PC-3 (cell line): ENCODE measurements around the gene MED12. TPM values are rescaled to one million over a fixed set of nuclear protein-coding genes. Genes with fewer than 3 reads are reported as not detected.

Experiments
- ATAC-seq: fragments of 200-7000 bp; cut with Tn5 transposase; 2 replicates; pipeline ENCODE4 v1.9.1; 2020; ENCODE audit warnings: mild to moderate bottlenecking, moderate library complexity
- BruUV-seq: library from RNA; stranded (reverse); fragments of 400-500 nt; replicated peaks from 2 replicates; lab custom pipeline; 2021; lab: Mats Ljungman, UMichigan
- CTCF ChIA-PET: fragments of 300-600 bp; sonication (Branson Sonifier 250); formaldehyde crosslinking; loops from one replicate; lab custom pipeline; 2022; ENCODE audit warnings: antibody characterized with exemption; lab: Charles Lee
- POLR2A ChIA-PET: fragments of 300-600 bp; sonication (Branson Sonifier 250); formaldehyde crosslinking; loops from one replicate; lab custom pipeline; 2022; ENCODE audit warnings: antibody characterized with exemption; ENCODE audit not compliant: unreplicated experiment; lab: Charles Lee
- DNase-seq: peaks from one replicate; pipeline ENCODE4 v3.0.0-alpha.2; 2015
- H2AFZ ChIP-seq: fragments of 300-600 bp; sonication (generic); 2 replicates; pipeline ENCODE4 v1.6.0; 2016; ENCODE audit warnings: antibody characterized with exemption, low read length
- H3F3A ChIP-seq: fragments of 300-600 bp; sonication (generic); one replicate; pipeline ENCODE4 v1.6.0; 2017; ENCODE audit warnings: antibody characterized with exemption, low read length, control low read depth, mild to moderate bottlenecking; ENCODE audit not compliant: unreplicated experiment
- H3K27ac ChIP-seq: fragments of 300-600 bp; sonication (generic); 2 replicates; pipeline ENCODE4 v1.5.1; 2016; ENCODE audit warnings: mild to moderate bottlenecking, low read length
- H3K27me3 ChIP-seq: fragments of 300-600 bp; sonication (generic); 2 replicates; pipeline ENCODE4 v1.6.1; 2016; ENCODE audit warnings: low read length, mixed read lengths
- H3K36me3 ChIP-seq: fragments of 300-600 bp; sonication (generic); 2 replicates; pipeline ENCODE4 v1.6.1; 2016; ENCODE audit warnings: low read depth, mixed run types, low read length, mixed read lengths
- H3K4me1 ChIP-seq: fragments of 300-600 bp; sonication (generic); 2 replicates; pipeline ENCODE4 v1.5.1; 2016; ENCODE audit warnings: low read length; ENCODE audit not compliant: insufficient read depth
- H3K4me2 ChIP-seq: fragments of 300-600 bp; sonication (generic); 2 replicates; pipeline ENCODE4 v1.6.0; 2016; ENCODE audit warnings: low read length
- H3K4me3 ChIP-seq: fragments of 300-600 bp; sonication (generic); 2 replicates; pipeline ENCODE4 v1.5.1; 2016; ENCODE audit warnings: mild to moderate bottlenecking, low read length, mixed read lengths
- H3K79me2 ChIP-seq: fragments of 300-600 bp; sonication (generic); 2 replicates; pipeline ENCODE4 v1.6.1; 2017; ENCODE audit warnings: low read length, mixed read lengths
- H3K9ac ChIP-seq: fragments of 300-600 bp; sonication (generic); 2 replicates; pipeline ENCODE4 v1.6.0; 2016; ENCODE audit warnings: mild to moderate bottlenecking, low read length
- H3K9me2 ChIP-seq: fragments of 300-600 bp; sonication (generic); replicated peaks from 2 replicates; pipeline ENCODE4 v1.6.1; 2016; ENCODE audit warnings: mixed run types, low read length, mixed read lengths
- H3K9me3 ChIP-seq: fragments of 300-600 bp; sonication (generic); 2 replicates; pipeline ENCODE4 v1.6.1; 2016; ENCODE audit warnings: low read length, mixed read lengths
- H4K20me1 ChIP-seq: fragments of 300-600 bp; sonication (generic); 2 replicates; pipeline ENCODE4 v1.6.1; 2016; ENCODE audit warnings: low read length, mixed read lengths
- CTCF ChIP-seq: fragments of 300-600 bp; sonication (generic); conservative IDR thresholded peaks from 2 replicates; pipeline ENCODE4 v1.5.1; 2017; ENCODE audit warnings: antibody characterized with exemption, low read depth, mild to moderate bottlenecking, low read length
- EZH2 ChIP-seq: fragments of 300-600 bp; sonication (generic); IDR thresholded peaks from one replicate; pipeline ENCODE4 v1.6.1; 2017; ENCODE audit warnings: antibody characterized with exemption, mild to moderate bottlenecking, low read length; ENCODE audit not compliant: unreplicated experiment
- EZH2phosphoT487 ChIP-seq: fragments of 300-600 bp; sonication (generic); IDR thresholded peaks from 2 replicates; pipeline ENCODE4 v1.6.1; 2018; ENCODE audit warnings: mild to moderate bottlenecking, antibody characterized with exemption, low read length, borderline replicate concordance
- intact Hi-C: fragments of 100-400 bp; cut with micrococcal nuclease; formaldehyde crosslinking; loops from 2 replicates; pipeline ENCODE4 v1.9.0; 2023
- total RNA-seq: library from RNA; depleted of rRNA; stranded (reverse); fragments of >200 nt; gene quantifications from 2 replicates; pipeline ENCODE4 v1.2.3, GENCODE V29; 2014

MED12 gene
- total RNA-seq, 1 experiment from 2014 or later: 45.8 TPM

- no TSS peak for BruUV-seq
- POLR2A ChIA-PET: no interaction called here
Observed at GRCh38 chrX:71131510-71131909, 13.1 kb downstream of the MED12 start.

GRCh38 chrX:71140440-71140839, 22.0 kb downstream of the MED12 start:
- Histone ChIP-seq H3K27ac (no peak overlapping the region), H3K36me3 (peaks cover 5% of the 10 kb centered on the region; the same call in 1 of the 2 replicates), H3K9ac (no peak overlapping the region), H3K79me2 (no peaks in the 10 kb centered on the region), H3K9me3 (no peaks in the 10 kb centered on the region), H4K20me1 (no peaks in the 10 kb centered on the region), H3K4me1 (peaks cover under 1% of the 10 kb centered on the region; the same call in 1 of the 2 replicates), H3K9me2 (no peaks in the 10 kb centered on the region), H3K27me3 (no peaks in the 10 kb centered on the region), H3K4me3 (no peak overlapping the region), H2AFZ (no peak overlapping the region), H3K4me2 (no peak overlapping the region), H3F3A (no peaks in the 10 kb centered on the region)
- ChIA-PET POLR2A (no interaction called here), CTCF (no interaction called here)
- TF ChIP-seq CTCF (no peak), EZH2 (no peak), EZH2phosphoT487 (no peak)
- no peak for DNase-seq
- intact Hi-C loops: no loop called here
- ATAC-seq: no peak
- no TSS peak for BruUV-seq

More at GRCh38 chrX:71131510-71131909, 13.1 kb downstream of the MED12 start:
- Histone ChIP-seq H3K4me3 (no peak overlapping the region), H3K27me3 (no peaks in the 10 kb centered on the region), H3K9me2 (no peaks in the 10 kb centered on the region), H3K9me3 (no peaks in the 10 kb centered on the region), H3K36me3 (peaks cover 29% of the 10 kb centered on the region), H3K9ac (no peak overlapping the region), H2AFZ (no peak overlapping the region), H3K79me2 (no peaks in the 10 kb centered on the region), H3K4me2 (no peak overlapping the region), H4K20me1 (no peaks in the 10 kb centered on the region), H3F3A (no peaks in the 10 kb centered on the region), H3K4me1 (no peaks in the 10 kb centered on the region), H3K27ac (no peak overlapping the region)
- intact Hi-C loops: no loop called here
- DNase-seq (no peak), ATAC-seq (no peak)
- TF ChIP-seq CTCF (no peak), EZH2phosphoT487 (no peak)
- CTCF ChIA-PET: no interaction called here

GRCh38 chrX:71143508-71143907, 25.1 kb downstream of the MED12 start:
- TSS peak; percentile 30 for BruUV-seq
- H3K4me1 ChIP-seq: peaks cover 10% of the 10 kb centered on the region
- no peak for TF ChIP-seq EZH2
- no peak for TF ChIP-seq CTCF
- no peak for TF ChIP-seq EZH2phosphoT487
- H3K9me3 ChIP-seq: no peaks in the 10 kb centered on the region
- POLR2A ChIA-PET: no interaction called here
- H3F3A ChIP-seq: no peaks in the 10 kb centered on the region
- CTCF ChIA-PET: no interaction called here
- no peak overlapping the region for H3K9ac ChIP-seq
- H3K27me3 ChIP-seq: no peaks in the 10 kb centered on the region
- H3K27ac ChIP-seq: no peak overlapping the region
- no peaks in the 10 kb centered on the region for H4K20me1 ChIP-seq
- no peaks in the 10 kb centered on the region; the same call in 1 of the 2 replicates for H3K36me3 ChIP-seq
- no peaks in the 10 kb centered on the region for H3K9me2 ChIP-seq
- H3K4me3 ChIP-seq: no peak overlapping the region
- H3K4me2 ChIP-seq: no peak overlapping the region
- DNase-seq (no peak), ATAC-seq (no peak)
- intact Hi-C loops: no loop called here
- H2AFZ ChIP-seq: no peak overlapping the region
- H3K79me2 ChIP-seq: no peaks in the 10 kb centered on the region
